ENCODE measurements around the gene RPS6KA5.

Gene RPS6KA5

DNA sequence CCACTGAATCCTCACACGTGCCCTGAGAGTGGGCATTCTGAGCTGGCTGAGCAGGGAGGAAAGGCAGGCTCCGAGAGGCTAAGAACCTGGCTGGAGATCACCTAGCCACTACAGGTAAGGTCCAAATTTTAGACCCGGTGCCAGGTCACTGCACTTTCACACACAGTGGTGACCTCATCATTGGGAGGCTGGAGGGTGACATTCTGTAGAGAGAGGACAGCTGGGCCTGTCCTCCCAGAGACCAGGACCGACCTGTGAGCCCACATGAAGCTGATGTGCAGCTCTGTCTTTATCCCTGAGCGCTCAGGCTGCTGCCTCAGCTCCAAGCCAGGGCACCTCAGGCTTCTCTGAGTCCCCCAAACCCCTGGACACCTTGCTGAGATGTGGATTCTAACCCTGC is 248.3 kb downstream of the RPS6KA5 start:
- Histone ChIP-seq H3K9ac (ENCODE audit: low read length) (no peak overlapping the region), H4K20me1 (ENCODE audit: insufficient read depth, low read length) (no peaks in the 10 kb centered on the region), H3K79me2 (ENCODE audit: low read length) (peaks cover 29% of the 10 kb centered on the region), H3K4me3 (ENCODE audit: low read length) (no peak overlapping the region), H3K9me3 (replicated peaks; ENCODE audit: insufficient read depth, low read length) (no peaks in the 10 kb centered on the region), H2AFZ (ENCODE audit: low read length) (no peak overlapping the region), H3F3A (ENCODE audit: insufficient read depth, low read length) (no peaks in the 10 kb centered on the region), H3K4me2 (ENCODE audit: low read depth, low read length) (no peak overlapping the region), H3K36me3 (replicated peaks; ENCODE audit: insufficient read depth, low read length) (no peaks in the 10 kb centered on the region), H3K27ac (ENCODE audit: low read length) (no peak overlapping the region), H3K27me3 (replicated peaks; ENCODE audit: insufficient read depth, low read length) (no peaks in the 10 kb centered on the region), H3K4me1 (ENCODE audit: low read length) (peaks cover 15% of the 10 kb centered on the region), H3K9me2 (replicated peaks; ENCODE audit: insufficient read depth, low read length) (no peaks in the 10 kb centered on the region)
- no peak for DNase-seq
- TF ChIP-seq EZH2phosphoT487 (IDR thresholded peaks at IDR 0.05; ENCODE audit: low read length) (no peak), EZH2 (optimal IDR thresholded peaks at IDR 0.05; ENCODE audit: low read depth, low read length) (no peak), CTCF (IDR thresholded peaks at IDR 0.05; ENCODE audit: low read length) (no peak)

DNA sequence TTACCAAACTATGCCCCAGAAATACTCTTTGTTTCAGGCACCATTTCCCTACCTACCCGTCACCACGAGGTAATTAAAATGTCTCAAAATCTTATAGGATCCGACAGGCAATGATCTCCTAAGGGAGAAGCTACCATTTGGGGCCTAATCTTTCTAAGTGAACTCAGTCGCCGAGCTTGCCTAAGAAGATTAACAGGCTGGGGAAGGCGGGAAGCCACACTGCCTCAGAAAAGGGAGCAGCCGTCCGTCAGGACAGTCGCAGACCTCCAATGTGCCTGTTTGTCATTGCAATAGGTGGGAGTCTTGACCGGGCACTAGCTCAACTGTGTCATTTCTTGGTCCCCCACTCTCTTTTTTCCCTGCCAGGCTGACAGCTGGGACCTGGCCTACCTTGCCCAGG is 248.8 kb downstream of the RPS6KA5 start:
- H3K4me1 ChIP-seq (ENCODE audit: low read length), result peaks cover 15% of the 10 kb centered on the region
- TF ChIP-seq EZH2phosphoT487 (IDR thresholded peaks at IDR 0.05; ENCODE audit: low read length) (no peak), CTCF (IDR thresholded peaks at IDR 0.05; ENCODE audit: low read length) (no peak), EZH2 (optimal IDR thresholded peaks at IDR 0.05; ENCODE audit: low read depth, low read length) (no peak)

GRCh38 chr14:90810806-90811205 is 249.6 kb downstream of the RPS6KA5 start:
- no peak overlapping the region for H3K9ac ChIP-seq (ENCODE audit: low read length)
- no peaks in the 10 kb centered on the region for H3K9me2 ChIP-seq (replicated peaks; ENCODE audit: insufficient read depth, low read length)
- H3K27ac ChIP-seq (ENCODE audit: low read length), result no peak overlapping the region
- no peak overlapping the region for H2AFZ ChIP-seq (ENCODE audit: low read length)
- no peaks in the 10 kb centered on the region for H3K9me3 ChIP-seq (replicated peaks; ENCODE audit: insufficient read depth, low read length)
- no peaks in the 10 kb centered on the region for H3K36me3 ChIP-seq (replicated peaks; ENCODE audit: insufficient read depth, low read length)
- H3K27me3 ChIP-seq (replicated peaks; ENCODE audit: insufficient read depth, low read length), result no peaks in the 10 kb centered on the region
- H3K4me3 ChIP-seq (ENCODE audit: low read length), result no peak overlapping the region
- peaks cover 15% of the 10 kb centered on the region for H3K4me1 ChIP-seq (ENCODE audit: low read length)
- no peaks in the 10 kb centered on the region for H3F3A ChIP-seq (ENCODE audit: insufficient read depth, low read length)
- TF ChIP-seq EZH2phosphoT487 (IDR thresholded peaks at IDR 0.05; ENCODE audit: low read length) (no peak), CTCF (IDR thresholded peaks at IDR 0.05; ENCODE audit: low read length) (no peak), EZH2 (optimal IDR thresholded peaks at IDR 0.05; ENCODE audit: low read depth, low read length) (no peak)
- no peak overlapping the region for H3K4me2 ChIP-seq (ENCODE audit: low read depth, low read length)
- DNase-seq, result no peak
- peaks cover 29% of the 10 kb centered on the region for H3K79me2 ChIP-seq (ENCODE audit: low read length)
- H4K20me1 ChIP-seq (ENCODE audit: insufficient read depth, low read length), result no peaks in the 10 kb centered on the region

More for the DNA sequence above, 248.8 kb downstream of the RPS6KA5 start:
- H3K9me3 ChIP-seq (replicated peaks; ENCODE audit: insufficient read depth, low read length), result no peaks in the 10 kb centered on the region
- no peaks in the 10 kb centered on the region for H3K27me3 ChIP-seq (replicated peaks; ENCODE audit: insufficient read depth, low read length)
- H3K79me2 ChIP-seq (ENCODE audit: low read length), result peaks cover 29% of the 10 kb centered on the region
- no peak overlapping the region for H3K4me3 ChIP-seq (ENCODE audit: low read length)
- H3K9ac ChIP-seq (ENCODE audit: low read length), result no peak overlapping the region
- H3K27ac ChIP-seq (ENCODE audit: low read length), result no peak overlapping the region
- no peak for DNase-seq
- H3K4me2 ChIP-seq (ENCODE audit: low read depth, low read length), result no peak overlapping the region
- no peaks in the 10 kb centered on the region for H3K36me3 ChIP-seq (replicated peaks; ENCODE audit: insufficient read depth, low read length)
- no peaks in the 10 kb centered on the region for H3K9me2 ChIP-seq (replicated peaks; ENCODE audit: insufficient read depth, low read length)
- no peak overlapping the region for H2AFZ ChIP-seq (ENCODE audit: low read length)
- no peaks in the 10 kb centered on the region for H3F3A ChIP-seq (ENCODE audit: insufficient read depth, low read length)
- H4K20me1 ChIP-seq (ENCODE audit: insufficient read depth, low read length), result no peaks in the 10 kb centered on the region
